GM21576 (cell line): ENCODE measurements around the gene ROBO1.

Source experiments
- ATAC-seq: cut with Tn5 transposase; IDR thresholded peaks from one replicate; pipeline ENCODE4 v1.9.1; 2021; ENCODE audit warnings: mild to moderate bottlenecking, moderate library complexity; ENCODE audit not compliant: unreplicated experiment

Gene ROBO1

DNA sequence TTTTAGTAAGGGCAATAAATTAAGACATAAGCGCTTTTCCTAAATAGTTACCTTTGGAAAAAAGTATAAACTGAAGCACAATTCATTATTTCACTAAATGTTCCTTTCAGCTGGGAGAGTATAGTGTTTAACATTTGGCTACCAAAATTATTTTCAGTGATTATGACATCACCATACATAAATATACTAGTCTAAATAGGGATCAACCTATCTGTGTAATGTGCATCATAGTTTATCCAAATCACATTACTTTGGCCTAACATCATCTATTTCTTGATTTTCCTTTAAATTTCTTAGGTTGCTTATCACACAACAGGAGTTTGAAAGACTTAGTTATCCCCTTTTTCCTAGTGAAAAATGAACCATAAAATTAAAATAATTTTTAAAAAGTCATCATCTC, 738.9 kb downstream of the ROBO1 start:
- ATAC-seq, result no peak

DNA sequence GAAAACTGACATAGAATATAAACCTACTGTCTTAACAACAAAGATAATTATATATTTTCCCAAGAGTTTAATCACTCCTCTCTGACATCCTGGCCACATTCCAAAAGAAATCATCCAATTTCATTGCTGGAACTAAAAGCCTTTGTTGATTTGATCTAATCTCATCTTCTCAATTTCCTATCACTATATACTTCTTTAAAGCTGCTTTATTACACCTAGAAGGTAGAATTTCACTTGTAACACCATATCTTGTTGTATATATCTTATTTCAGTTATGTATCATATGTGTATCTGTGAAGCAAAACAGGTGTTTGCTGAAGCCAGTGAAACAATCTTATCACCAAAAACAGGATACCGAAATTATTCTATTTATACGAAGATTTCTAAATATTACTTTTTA, 740.2 kb downstream of the ROBO1 start:
- ATAC-seq, result no peak

DNA sequence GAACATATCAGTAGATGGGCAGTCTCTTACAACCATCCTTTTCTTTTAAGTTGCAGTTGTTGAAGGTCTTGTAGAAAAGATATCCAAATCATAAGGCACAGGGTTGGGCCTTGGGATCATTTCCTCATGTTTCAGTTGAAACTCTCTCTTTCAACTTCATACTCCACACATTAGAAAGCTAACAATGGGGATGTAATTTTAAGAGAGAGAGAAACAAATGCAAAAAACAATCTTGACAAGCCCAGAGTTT, 747.9 kb downstream of the ROBO1 start:
- no peak for ATAC-seq

DNA sequence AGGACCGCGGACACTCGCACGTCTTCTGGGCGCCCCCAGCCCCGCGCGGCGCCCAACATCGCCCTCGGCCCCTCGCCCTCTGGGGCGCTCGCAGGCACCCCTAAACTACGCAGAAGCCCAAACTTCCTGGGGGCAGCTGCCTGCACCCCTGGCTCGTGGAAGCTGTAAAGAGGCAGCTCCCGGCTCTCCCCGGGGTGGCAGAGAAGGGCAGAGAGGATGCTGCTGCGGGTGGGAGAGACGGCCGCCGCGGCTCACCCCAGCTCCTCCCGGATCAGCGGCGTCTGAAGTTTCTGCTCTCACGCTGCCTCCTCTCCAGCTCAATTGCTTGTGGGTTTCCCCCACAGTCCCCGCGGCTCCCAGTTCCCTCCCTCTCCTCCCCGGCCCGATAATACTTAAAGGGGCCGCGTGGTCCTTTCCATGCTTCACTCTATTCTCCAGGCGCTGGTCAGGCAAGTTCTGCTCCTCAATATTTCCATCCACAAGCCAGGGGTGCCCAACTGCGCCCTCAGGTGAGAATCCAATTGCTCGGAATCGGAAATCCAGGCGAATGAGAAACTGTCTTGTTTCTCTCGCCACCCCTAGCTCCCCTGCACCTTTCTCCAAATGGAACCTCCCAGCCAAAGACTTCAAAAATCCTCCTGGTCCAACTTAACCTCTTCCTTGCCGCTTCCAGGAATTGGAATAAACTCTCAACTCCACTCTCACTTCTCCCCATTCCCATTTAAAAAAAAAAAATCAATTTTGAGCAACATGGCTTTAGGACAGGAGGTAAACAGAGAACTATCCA, 748.5 kb downstream of the ROBO1 start:
- peak; percentile 62 for ATAC-seq

DNA sequence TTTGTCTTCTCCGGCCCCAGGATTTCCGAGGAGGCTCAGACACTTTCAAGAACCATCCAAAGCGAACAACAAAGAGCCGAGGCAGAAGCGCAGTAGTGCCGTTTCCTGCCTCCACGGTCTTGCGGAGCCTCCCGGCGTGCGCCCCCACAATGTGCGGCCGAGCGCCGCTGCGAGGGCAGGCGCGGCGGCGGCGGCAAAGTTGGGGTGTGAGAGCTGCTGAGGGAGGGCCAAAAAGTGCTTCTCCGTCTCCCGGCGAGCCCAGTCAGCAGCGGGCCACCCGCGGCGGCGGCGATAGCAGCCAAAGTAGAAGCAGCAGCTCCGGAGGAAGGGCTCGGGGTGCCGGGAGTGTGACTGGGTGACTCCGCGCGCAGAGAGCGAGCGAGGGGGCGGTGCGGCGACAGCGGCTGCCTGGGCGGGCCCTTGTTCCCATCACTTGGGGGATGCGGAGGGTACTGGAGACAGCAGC, 749.1 kb downstream of the ROBO1 start:
- ATAC-seq, result peak; percentile 40

DNA sequence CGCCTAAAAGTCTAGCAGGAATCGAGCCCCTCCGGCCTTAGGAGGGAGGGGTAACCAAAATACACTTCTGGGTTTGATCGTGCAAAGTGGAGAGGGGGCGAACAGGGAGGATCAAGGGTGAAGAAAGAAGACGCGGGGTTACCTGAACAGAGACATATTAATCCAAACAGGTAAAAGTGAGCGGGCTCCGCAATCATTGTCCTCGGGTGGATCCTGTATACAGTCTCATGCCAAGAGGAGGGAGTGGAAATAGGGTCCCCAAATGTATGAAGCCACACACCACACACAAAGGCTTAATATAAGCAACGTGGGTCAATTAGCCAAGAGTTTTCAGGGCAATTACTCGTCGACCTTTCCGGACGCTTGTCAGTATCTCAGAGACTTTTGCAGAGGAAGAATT, 749.5 kb downstream of the ROBO1 start:
- ATAC-seq, result no peak

DNA sequence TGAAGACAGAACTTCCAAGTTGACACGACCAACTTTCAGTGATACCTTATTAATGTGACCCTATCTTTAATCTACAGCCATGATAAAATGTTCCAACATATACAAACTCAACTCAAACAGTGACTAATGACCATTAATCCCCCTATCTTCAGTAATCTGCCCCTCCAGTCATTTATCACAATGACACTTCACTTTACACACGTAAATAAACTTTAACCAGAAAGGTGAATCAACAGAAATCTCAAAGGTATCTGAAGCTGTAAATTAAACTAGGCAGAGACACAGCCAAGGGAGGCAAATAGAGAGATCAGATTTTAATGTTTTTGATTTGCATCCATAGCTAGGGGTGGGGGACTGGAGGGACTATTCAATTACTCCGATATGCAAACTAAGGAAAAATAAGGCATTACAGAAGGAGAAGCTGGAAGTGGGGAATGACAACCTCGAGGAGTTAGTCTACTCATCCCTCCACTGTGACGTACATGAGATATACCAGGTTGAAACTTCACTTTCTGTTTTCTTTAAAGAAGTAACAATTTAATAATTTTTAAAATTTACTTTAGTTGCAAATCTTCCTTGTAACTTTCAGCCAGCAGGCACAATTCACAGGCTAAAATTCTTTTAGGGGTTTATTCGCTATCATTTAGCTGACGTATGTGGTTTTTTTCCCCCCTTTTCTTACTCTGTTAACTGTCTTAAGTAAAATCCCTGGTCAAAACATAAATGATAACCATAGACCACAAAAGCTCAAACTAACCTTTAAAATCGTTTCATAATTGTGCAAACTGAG, 751.0 kb downstream of the ROBO1 start:
- no peak for ATAC-seq

DNA sequence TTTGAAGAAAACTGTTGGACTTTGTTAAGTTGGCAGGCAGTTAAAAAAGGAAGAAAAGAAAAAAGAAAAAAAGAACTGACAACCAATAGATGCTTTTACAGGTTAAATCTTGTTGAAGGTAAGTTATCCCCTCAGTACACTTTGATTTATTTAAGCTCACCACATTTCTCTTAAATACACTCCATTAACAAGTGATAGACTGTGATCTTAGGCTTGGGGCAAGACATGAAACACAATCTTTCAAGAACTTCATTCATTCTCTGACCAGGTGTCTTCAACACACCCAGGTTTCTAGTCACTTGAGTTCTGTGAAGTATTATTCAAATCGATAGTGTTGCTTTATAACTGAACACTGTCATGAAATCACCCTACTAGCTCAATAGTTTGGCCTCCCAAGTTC, 751.9 kb downstream of the ROBO1 start:
- no peak for ATAC-seq

DNA sequence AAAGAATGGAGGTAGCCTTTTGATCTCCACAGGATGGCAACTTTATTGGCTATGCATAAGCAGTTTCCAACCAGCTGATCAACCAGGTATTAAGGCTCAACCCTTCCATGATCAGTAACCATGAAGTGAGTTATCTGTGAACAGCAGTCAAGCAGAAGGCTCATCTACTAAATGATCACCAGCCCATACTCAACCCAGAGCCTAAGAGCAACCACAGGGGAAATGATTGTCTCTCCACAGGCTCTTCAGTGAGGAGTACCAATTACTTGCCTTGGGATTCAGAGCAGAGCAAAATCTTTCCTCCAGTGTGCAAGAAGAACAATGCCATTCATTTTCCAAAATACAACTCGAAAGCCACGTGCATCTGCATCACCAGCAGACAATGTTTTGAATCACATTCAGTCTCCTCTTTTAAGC, 754.8 kb downstream of the ROBO1 start:
- no peak for ATAC-seq

DNA sequence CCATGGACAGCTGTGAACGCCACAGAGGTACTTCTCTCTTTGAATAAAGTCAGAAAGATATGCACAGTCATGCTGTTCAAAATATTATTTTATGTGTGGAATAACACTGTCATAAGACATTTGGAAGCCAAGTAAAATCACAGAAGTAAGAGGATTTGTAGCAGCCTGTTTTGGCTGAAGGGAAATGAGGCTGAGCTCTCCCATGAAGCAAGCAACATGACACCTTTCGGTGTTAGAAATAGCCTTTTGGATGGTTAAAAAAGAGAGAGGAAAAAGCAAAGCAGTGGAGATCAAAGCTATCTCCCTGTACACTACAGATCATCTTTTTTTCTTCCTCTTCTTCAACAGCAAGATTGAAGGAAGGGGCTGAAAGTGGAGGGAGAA, 755.3 kb downstream of the ROBO1 start:
- no peak for ATAC-seq

DNA sequence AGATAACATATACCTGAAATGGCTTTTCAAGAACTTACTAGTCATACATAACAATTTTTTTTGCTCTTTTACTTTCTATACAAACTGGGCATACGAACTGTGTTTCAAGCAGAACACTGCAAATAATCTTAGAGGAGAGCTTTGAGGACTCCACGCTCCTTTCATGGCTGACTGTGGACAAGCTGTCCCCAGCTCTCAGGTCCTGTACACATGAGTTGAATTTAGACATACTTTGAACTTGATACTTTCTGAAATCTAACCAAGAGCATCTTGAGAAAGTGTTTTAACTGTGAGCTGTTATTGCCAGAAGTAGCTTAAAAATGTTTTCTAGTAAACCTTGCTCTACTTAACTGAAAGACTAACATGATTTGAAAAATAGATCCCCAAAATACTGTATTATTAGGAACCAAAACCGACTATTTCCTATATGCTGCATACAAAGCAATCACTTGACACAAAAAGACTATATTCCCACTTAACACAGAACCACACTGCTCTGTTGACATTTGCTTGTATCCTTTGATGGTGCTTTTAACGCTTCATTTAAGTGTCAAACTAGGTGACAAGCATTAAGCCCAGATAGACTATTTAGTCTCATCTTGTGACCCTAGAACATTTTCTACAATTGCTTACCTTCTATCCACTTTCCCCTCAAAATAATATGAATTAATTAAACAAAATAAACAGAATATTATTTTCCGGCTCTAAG, 755.8 kb downstream of the ROBO1 start:
- ATAC-seq, result no peak

DNA sequence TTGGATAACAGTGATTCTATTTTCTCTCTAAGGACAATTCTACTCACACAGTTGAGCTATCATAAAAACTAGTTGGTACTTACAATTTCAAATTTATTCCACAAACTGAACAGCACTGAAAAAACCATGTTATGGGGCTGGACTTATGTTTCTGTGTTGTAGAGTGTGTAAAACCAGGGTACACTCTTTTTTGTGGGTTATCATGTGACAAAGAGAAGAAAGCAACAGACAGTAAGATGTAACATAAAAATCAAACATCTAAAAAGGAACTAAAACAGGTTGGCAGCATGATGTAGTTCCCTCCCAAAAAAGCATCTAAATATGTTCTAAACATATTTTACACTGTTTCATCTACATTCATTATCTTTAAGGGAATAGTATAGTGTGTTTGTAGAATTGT, 757.9 kb downstream of the ROBO1 start:
- ATAC-seq, result no peak

DNA sequence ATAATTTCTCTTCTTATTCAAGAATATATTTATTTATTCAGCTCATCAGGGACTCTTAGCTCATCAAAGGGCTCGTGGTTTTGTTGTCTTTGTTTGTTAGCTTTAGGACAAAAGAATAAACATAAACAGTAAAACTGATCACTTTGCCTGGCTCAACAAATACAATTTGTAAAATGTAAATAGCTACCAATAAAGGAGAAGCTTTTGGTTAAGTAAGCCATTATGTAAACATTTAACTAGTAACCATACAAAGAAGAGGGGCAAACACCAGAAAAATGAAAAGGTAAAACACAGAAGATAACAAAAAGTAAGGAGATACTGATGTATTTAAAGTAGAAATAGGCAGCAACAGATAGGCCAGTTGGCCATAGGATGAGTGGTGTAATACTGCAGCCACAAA, 761.7 kb downstream of the ROBO1 start:
- no peak for ATAC-seq

DNA sequence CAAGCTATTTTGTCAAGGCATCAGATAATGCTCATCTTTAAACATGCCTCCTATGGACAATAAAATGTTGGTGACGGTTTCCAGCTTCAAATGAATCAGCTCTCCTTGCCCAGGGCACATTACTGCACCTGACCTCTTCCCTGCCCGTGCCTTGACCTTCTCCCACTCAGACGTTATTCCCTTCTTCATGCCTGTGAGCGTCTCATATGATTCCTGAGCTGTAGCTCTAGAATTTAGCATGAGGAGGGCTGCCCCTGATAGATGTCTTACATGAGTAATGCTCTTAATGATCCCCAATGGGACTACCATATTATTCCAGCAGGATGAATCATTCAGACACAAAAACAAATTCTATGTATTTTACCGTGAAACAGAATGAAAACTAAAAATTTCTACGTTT, 762.7 kb downstream of the ROBO1 start:
- no peak for ATAC-seq

DNA sequence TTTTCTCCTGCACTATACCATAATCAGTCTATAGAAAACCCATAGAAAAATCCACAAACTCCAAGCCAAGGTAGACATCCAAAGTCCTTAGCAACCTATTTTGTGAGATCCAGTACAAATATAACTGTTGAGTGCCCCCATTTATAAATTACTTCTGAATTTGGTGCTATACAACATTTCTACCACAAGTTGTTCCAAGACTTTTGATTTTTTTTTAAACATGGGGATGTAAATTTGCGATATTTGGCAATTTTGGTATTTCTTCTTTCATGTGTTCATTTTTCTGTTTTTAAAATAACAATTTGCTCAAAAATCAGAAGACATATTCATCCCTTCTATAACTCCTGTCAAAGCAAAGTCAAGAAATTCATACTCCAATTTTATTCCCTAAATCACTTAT, 763.8 kb downstream of the ROBO1 start:
- no peak for ATAC-seq

DNA sequence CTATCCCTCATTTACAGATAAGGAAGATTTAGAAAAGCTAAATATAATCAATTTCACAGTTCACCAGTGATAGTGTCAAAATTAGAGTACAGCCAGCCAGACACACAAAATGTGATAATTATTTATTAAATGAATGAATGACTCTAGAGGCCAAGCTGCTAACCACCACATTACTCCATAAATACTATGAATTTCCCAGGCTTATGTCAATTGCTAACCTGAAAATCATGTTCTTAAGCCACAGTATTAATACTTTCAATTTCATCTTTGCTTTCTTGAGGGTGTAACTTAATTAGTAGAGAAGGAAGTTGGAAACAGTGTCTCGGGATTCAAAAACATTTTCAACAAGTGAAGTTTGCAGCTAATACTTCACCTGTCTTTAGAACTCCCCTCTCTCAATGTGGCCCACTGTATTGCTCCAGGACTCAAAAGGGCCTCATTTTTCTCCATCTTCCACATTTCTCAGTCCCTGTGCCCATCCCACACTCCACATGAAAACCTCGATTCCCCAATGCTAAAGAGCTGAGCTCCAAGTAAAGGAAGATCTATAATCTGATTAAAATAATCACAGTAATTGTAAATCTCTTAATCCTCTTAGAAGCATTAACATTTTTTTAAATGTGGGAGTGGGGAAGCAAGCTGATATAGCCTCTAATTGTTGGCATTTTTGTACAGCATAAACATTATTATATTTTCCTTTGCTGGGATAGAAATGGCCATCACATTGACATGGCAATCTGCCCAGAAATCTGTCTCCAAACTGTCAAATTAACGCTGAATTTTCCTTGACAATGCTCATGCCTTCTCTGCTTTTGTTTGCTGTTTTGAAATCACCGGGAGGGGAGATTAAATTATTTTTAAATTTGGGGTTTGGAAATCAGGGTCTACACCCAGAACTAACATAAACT, 765.1 kb downstream of the ROBO1 start:
- ATAC-seq, result no peak

DNA sequence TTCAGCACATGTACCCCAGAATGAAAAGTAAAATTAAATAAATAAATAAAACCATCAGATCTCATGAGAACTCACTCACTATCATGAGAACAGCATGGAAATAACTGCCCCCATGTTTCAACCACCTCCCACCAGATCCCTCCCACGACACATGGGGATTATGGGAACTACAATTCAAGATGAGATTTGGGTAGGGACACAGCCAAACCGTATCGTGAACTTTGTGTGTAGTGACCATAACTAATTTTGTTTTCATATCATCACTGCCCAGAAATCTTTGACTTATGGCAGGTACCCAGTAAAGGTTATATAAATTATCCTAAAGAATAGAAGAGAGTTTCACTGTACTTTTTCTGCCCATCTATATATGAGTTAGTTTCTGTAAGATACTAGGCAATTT, 766.5 kb downstream of the ROBO1 start:
- ATAC-seq, result no peak

DNA sequence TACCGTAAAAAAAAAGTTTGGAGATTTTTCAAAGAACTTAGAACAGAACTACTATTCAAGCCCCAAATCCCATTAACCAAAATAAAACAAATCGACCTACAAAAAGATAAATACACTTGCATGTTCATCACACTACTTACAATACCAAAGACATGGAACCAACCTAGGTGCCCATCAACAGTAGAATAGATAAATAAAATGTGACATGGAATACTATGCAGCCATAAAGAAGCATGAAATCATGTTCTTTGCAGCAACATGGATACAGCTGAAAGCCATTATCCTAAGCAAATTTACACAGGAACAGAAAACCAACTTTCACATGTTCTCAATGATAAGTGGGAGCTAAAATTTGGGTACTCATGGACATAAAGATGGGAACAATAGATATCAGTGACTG, 768.7 kb downstream of the ROBO1 start:
- ATAC-seq, result no peak

DNA sequence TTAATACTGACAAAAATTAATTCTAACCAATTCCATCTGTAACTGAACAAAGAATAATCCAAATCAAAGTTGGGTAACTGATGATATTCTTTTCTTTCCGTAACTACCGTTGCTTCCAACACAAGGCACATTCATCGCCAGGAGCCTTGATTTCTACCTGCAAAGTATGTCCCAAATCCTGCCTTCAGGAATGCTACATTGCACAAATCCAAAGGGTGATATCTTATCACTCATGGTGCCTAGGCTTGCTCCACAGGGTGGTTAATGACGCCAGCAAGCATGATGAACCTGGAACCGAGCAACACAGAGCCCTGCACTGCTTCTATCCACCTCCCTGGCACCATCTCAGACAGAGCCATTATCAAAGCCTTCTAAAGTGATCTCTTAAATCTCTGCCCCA, 772.7 kb downstream of the ROBO1 start:
- no peak for ATAC-seq

DNA sequence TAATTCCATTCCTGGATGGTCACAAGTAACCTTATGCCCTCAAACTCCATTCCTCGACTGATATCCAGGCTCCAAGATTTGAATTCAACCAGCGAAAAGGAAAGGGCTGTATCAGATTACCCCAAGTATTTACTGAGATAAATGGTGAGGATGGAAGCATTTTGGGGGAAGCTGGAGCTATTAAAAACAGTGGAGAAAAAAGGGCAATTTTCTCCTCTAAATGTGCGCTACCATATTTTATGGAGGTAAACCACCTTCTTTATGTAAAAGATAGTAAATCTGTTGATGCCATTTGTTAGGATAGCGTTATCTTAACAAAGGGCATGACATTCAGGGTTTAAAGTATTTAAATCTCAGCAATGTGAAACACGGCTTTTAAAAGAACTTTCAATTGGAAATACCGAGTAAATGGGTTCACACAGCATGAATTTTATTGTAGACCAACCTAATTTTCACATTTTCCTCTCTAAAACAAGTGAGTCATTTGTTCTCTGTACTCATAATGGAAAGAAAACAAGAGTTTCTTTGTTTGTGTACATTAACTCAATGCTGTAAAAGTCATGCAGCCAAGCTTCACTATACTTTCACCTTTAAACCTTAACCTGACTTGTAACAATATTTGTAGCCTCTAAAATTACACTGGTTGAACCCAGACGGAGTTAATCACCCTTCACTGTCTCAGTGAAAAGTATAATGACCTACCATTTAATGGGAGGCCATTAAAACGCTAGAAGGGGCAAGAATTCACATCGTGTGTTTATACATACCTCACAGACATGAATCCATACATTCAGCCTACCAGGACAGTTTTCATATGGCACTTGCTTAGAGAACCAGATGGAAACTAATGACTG, 773.4 kb downstream of the ROBO1 start:
- ATAC-seq, result no peak
